NT2/D1 (cell line): ENCODE measurements around the gene NFASC.

Source experiments
- YY1 ChIP-seq: IDR thresholded peaks from 2 replicates; pipeline ENCODE4 v1.6.1; 2011; ENCODE audit not compliant: insufficient read length, insufficient read depth
- ZNF274 ChIP-seq: IDR thresholded peaks from 2 replicates; pipeline ENCODE4 v1.6.1; 2011; ENCODE audit warnings: mild to moderate bottlenecking, low read depth, low read length

DNA sequence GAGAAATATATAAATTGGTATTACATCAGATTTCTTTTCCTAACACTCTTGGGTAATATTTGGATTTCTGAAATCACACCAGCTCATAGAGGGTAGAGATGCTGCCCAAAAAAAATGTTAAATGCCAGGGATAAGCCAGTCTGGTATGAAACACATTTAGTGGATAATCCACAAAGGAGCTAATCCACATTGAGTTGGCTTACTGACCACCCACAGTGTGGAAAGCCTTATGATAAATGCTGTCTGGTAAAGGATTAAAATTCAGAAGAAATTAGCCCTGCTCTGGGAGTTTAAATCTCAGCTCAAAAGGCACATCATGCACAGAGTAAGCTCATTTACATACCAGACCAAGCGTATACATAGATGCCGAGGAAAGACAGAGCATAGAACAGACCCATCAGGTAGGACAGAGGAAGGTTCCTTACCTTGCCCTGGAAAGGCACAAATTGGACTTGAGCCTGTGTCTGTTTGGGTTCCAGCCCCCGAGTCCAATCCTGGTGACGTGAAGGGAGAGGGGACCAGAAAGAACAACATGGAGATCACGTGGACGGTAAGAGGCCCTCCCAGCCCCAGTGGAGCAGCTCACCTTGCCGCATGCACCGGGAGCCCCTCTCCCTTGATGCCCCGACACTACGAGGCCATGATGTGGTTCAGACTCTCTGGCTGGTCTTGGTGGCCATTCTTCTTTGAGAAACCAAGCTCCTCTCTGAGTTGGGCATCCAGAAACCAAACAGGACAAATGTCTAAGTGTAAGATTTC is 109.4 kb downstream of the NFASC start:
- TF ChIP-seq ZNF274 (no peak), YY1 (no peak)
